Gastroesophageal sphincter (tissue), 3 donors: ENCODE data around the gene PCDHB9.

Source experiments
- CTCF ChIP-seq, 4 experiments: fragments of 200-600 bp in 2 of 4; fragments of 450-650 bp in 2 of 4; sonication (generic) in 1 of 4; IDR thresholded peaks; one replicate each; pipeline ENCODE4 v1.5.1; 2017 to 2019; ENCODE audit warnings: antibody characterized with exemption in 4 of 4, mild to moderate bottlenecking in 2 of 4, moderate library complexity in 2 of 4
- EP300 ChIP-seq: sonication (generic); formaldehyde crosslinking; IDR thresholded peaks from one replicate; pipeline ENCODE4 v1.6.1; 2017; ENCODE audit warnings: antibody characterized with exemption, mild to moderate bottlenecking
- POLR2A ChIP-seq, 2 donors: fragments of 450-650 bp; IDR thresholded peaks; one replicate each; pipeline ENCODE4 v1.6.1; 2017; ENCODE audit warnings: antibody characterized with exemption in 2 of 2, mild to moderate bottlenecking in 2 of 2, moderate library complexity in 1 of 2

GRCh38 chr5:141150993-141151325 is 36.0 kb upstream of the PCDHB9 start:
- no peak for TF ChIP-seq CTCF (IDR thresholded peaks at IDR 0.05)
- TF ChIP-seq EP300, result no peak
- no peak for TF ChIP-seq POLR2A (IDR thresholded peaks at IDR 0.05)
